HCT116 (cell line): ENCODE measurements around the gene USP10. TPM values are rescaled to one million over a fixed set of nuclear protein-coding genes. Genes with fewer than 3 reads are reported as not detected.

Experiments used
- ATAC-seq: fragments of 200-7000 bp; cut with Tn5 transposase; 2 replicates; pipeline ENCODE4 v1.9.1; 2020; ENCODE audit warnings: mild to moderate bottlenecking, moderate library complexity
- BruUV-seq: library from RNA; stranded (reverse); fragments of 400-500 nt; replicated peaks from 2 replicates; lab custom pipeline; 2021; lab: Mats Ljungman, UMichigan
- CTCF ChIA-PET: fragments of 300-600 bp; sonication (Branson Sonifier 250); formaldehyde crosslinking; loops from one replicate; lab custom pipeline; 2021; ENCODE audit warnings: antibody characterized with exemption; lab: Charles Lee
- POLR2A ChIA-PET: fragments of 300-600, 350-600 bp; sonication (Branson Sonifier 250); formaldehyde crosslinking; loops from one replicate; lab custom pipeline; 2021; ENCODE audit warnings: antibody characterized with exemption; lab: Charles Lee
- RAD21 ChIA-PET, 2 experiments: fragments of 300-600 bp; sonication (Branson Sonifier 250); formaldehyde crosslinking; loops; one replicate each; lab custom pipeline; 2023; ENCODE audit warnings: low total read pairs in 2 of 2; ENCODE audit not compliant: uncharacterized antibody in 2 of 2, unreplicated experiment in 2 of 2, low non-redundant PET in 1 of 2; lab: Charles Lee
- DNase-seq: peaks from one replicate; pipeline ENCODE4 v3.0.0-alpha.2; 2010; ENCODE audit warnings: low read depth, low spot score
- H2AFZ ChIP-seq: fragments of 200-600 bp; shearing (Covaris generic), sonication (generic); 2 replicates; pipeline ENCODE4 v1.6.1; 2017; ENCODE audit warnings: low read depth, mixed run types, mixed read lengths, antibody characterized with exemption, low read length; ENCODE audit not compliant: poor library complexity, severe bottlenecking
- H3K27ac ChIP-seq: 2 replicates; pipeline ENCODE4 v1.5.1; 2012; ENCODE audit warnings: low read depth, low read length
- H3K27me3 ChIP-seq: fragments of 200-600 bp; sonication (generic); 2 replicates; pipeline ENCODE4 v1.6.1; 2016; ENCODE audit warnings: mixed run types, low read length, mixed read lengths; ENCODE audit not compliant: insufficient read depth
- H3K36me3 ChIP-seq, 2 experiments: fragments of 200-500 bp in 1 of 2; fragments of 200-600 bp in 1 of 2; sonication (Bioruptor generic) in 1 of 2; sonication (generic) in 1 of 2; 2 replicates each; pipeline versions ENCODE4 v1.5.1 to v1.6.1; 2014 to 2016; ENCODE audit warnings: low read length in 2 of 2, inconsistent platforms in 1 of 2, mixed read lengths in 1 of 2, mixed run types in 1 of 2; ENCODE audit not compliant: insufficient read depth in 2 of 2, control insufficient read depth in 1 of 2
- H3K4me1 ChIP-seq, 2 experiments: fragments of 200-600 bp in 1 of 2; sonication (generic) in 1 of 2; 2 replicates each; pipeline versions ENCODE4 v1.5.1 to v1.6.1; 2012 to 2017; ENCODE audit warnings: low read length in 2 of 2, inconsistent platforms in 1 of 2, mild to moderate bottlenecking in 1 of 2, mixed read lengths in 1 of 2, mixed run types in 1 of 2, moderate library complexity in 1 of 2; ENCODE audit not compliant: insufficient read depth in 2 of 2, control insufficient read depth in 1 of 2
- H3K4me2 ChIP-seq: fragments of 200-600 bp; sonication (generic); 2 replicates; pipeline ENCODE4 v1.6.1; 2017; ENCODE audit warnings: mixed run types, low read length, mixed read lengths
- H3K4me3 ChIP-seq, 2 experiments: fragments of 200-600 bp in 1 of 2; sonication (generic) in 1 of 2; replicated peaks in 1 of 2; 2 replicates each; pipeline ENCODE4 v1.5.1; 2011 to 2016; ENCODE audit warnings: low read length in 2 of 2, control low read depth in 1 of 2, low read depth in 1 of 2, mild to moderate bottlenecking in 1 of 2, mixed read lengths in 1 of 2, mixed run types in 1 of 2
- H3K79me2 ChIP-seq: fragments of 200-600 bp; sonication (generic); 2 replicates; pipeline ENCODE4 v1.6.1; 2017; ENCODE audit warnings: mild to moderate bottlenecking, mixed run types, low read length, moderate library complexity, mixed read lengths; ENCODE audit not compliant: insufficient read depth
- H3K9ac ChIP-seq: fragments of 200-600 bp; sonication (generic); 2 replicates; pipeline ENCODE4 v1.6.1; 2016; ENCODE audit warnings: low read length, mixed read lengths
- H3K9me2 ChIP-seq: fragments of 200-600 bp; sonication (generic), shearing (Covaris generic); 2 replicates; pipeline ENCODE4 v1.6.1; 2017; ENCODE audit warnings: mixed run types, mild to moderate bottlenecking, moderate library complexity; ENCODE audit not compliant: insufficient read depth
- H3K9me3 ChIP-seq, 2 experiments: fragments of 200-500 bp in 1 of 2; fragments of 200-600 bp in 1 of 2; sonication (Bioruptor generic) in 1 of 2; sonication (generic) in 1 of 2; 2 replicates each; pipeline ENCODE4 v1.6.1; 2014 to 2017; ENCODE audit warnings: low read length in 2 of 2, mixed read lengths in 2 of 2, inconsistent platforms in 1 of 2, low read depth in 1 of 2, mild to moderate bottlenecking in 1 of 2, mixed run types in 1 of 2, moderate library complexity in 1 of 2; ENCODE audit not compliant: control insufficient read depth in 1 of 2, insufficient read depth in 1 of 2
- H4K20me1 ChIP-seq: fragments of 200-600 bp; sonication (generic), shearing (Covaris generic); 2 replicates; pipeline ENCODE4 v1.6.1; 2017; ENCODE audit warnings: mixed run types, mild to moderate bottlenecking, moderate library complexity; ENCODE audit not compliant: insufficient read depth
- ATF3 ChIP-seq: IDR thresholded peaks from 2 replicates; pipeline ENCODE4 v1.6.1; 2012
- CBX3 ChIP-seq: IDR thresholded peaks from 2 replicates; pipeline ENCODE4 v1.6.1; 2012; ENCODE audit warnings: low read depth
- CEBPB ChIP-seq: IDR thresholded peaks from 2 replicates; pipeline ENCODE4 v1.6.1; 2012; ENCODE audit warnings: low read depth
- EGR1 ChIP-seq: IDR thresholded peaks from 2 replicates; pipeline ENCODE4 v1.6.1; 2012; ENCODE audit warnings: low read depth
- ELF1 ChIP-seq: IDR thresholded peaks from 2 replicates; pipeline ENCODE4 v1.6.1; 2012; ENCODE audit warnings: low read depth, borderline replicate concordance
- EZH2 ChIP-seq: fragments of 200-600 bp; sonication (generic); IDR thresholded peaks from 2 replicates; pipeline ENCODE4 v1.6.1; 2017; ENCODE audit warnings: antibody characterized with exemption, mixed run types
- EZH2phosphoT487 ChIP-seq: fragments of 200-600 bp; IDR thresholded peaks from 2 replicates; pipeline ENCODE4 v1.6.1; 2018; ENCODE audit warnings: antibody characterized with exemption, borderline replicate concordance
- FOSL1 ChIP-seq: IDR thresholded peaks from 2 replicates; pipeline ENCODE4 v1.6.1; 2012; ENCODE audit warnings: low read depth
- MAX ChIP-seq: IDR thresholded peaks from 2 replicates; pipeline ENCODE4 v1.6.1; 2012
- POLR2A ChIP-seq: IDR thresholded peaks from 2 replicates; pipeline ENCODE4 v1.7.0; 2011; ENCODE audit warnings: borderline replicate concordance; ENCODE audit not compliant: insufficient read depth, insufficient read length; ENCODE audit errors: extremely low read depth
- POLR2AphosphoS5 ChIP-seq: IDR thresholded peaks from 2 replicates; pipeline ENCODE4 v1.6.1; 2011; ENCODE audit warnings: mild to moderate bottlenecking, low read depth, low read length, moderate library complexity
- RAD21 ChIP-seq: IDR thresholded peaks from 2 replicates; pipeline ENCODE4 v1.6.1; 2012; ENCODE audit warnings: low read depth, mild to moderate bottlenecking
- SIN3A ChIP-seq: IDR thresholded peaks from 2 replicates; pipeline ENCODE4 v1.6.1; 2012; ENCODE audit warnings: low read depth
- SRF ChIP-seq: IDR thresholded peaks from 2 replicates; pipeline ENCODE4 v1.6.1; 2012; ENCODE audit warnings: low read depth
- TCF7L2 ChIP-seq: IDR thresholded peaks from 2 replicates; pipeline ENCODE4 v1.7.0; 2011; ENCODE audit warnings: borderline replicate concordance, inconsistent platforms; ENCODE audit not compliant: insufficient read depth, insufficient read length; ENCODE audit errors: extremely low read depth
- YY1 ChIP-seq: IDR thresholded peaks from 2 replicates; pipeline ENCODE4 v1.6.1; 2011; ENCODE audit warnings: low read length, low read depth, moderate library complexity, mild to moderate bottlenecking; ENCODE audit not compliant: insufficient replicate concordance; ENCODE audit errors: extremely low read depth
- ZFX ChIP-seq: fragments of 450-650 bp; IDR thresholded peaks from 2 replicates; pipeline ENCODE4 v1.6.1; 2017
- ZNF274 ChIP-seq: fragments of 200-500 bp; sonication (Bioruptor generic); IDR thresholded peaks from 2 replicates; pipeline ENCODE4 v1.6.1; 2014; ENCODE audit warnings: mild to moderate bottlenecking, low read depth, low read length, inconsistent platforms
- intact Hi-C: fragments of 100-400 bp; cut with micrococcal nuclease; formaldehyde crosslinking; loops from 2 replicates; pipeline ENCODE4 v1.10.0; 2022
- total RNA-seq: library from RNA; stranded (reverse); gene quantifications from one replicate; pipeline ENCODE4 v1.2.1, GENCODE V29; 2021; ENCODE audit not compliant: unreplicated experiment
- TF ChIP-seq, protein P1 (sequence below): IDR thresholded peaks from 2 replicates; pipeline ENCODE4 v1.6.1; 2011; ENCODE audit warnings: mild to moderate bottlenecking, low read length, moderate library complexity; ENCODE audit not compliant: insufficient replicate concordance; ENCODE audit errors: extremely low read depth
- TF ChIP-seq, protein P2 (sequence below): IDR thresholded peaks from 2 replicates; pipeline ENCODE4 v1.6.1; 2012; ENCODE audit warnings: low read depth

Gene USP10
- total RNA-seq, 1 experiment from 2014 or later = 175 TPM

- Histone ChIP-seq H3K36me3 (no peaks in the 10 kb centered on the region), H3K4me2 (no peak overlapping the region), H4K20me1 (no peaks in the 10 kb centered on the region), H3K79me2 (no peaks in the 10 kb centered on the region), H2AFZ (no peak overlapping the region), H3K4me3 (no peak overlapping the region), H3K9me2 (no peaks in the 10 kb centered on the region), H3K4me1 (peaks cover 0 to 6% of the 10 kb centered on the region in 2 experiments; a peak in 1 of 4 replicates), H3K9ac (no peak overlapping the region), H3K27ac (no peak overlapping the region), H3K9me3 (no peaks in the 10 kb centered on the region), H3K27me3 (no peaks in the 10 kb centered on the region)
- intact Hi-C loops = no loop called here
- DNase-seq (no peak), ATAC-seq (no peak)
- RAD21 ChIA-PET = no interaction called here
- POLR2A ChIA-PET = no interaction called here
- TF ChIP-seq CBX3 = no peak
- no peak for TF ChIP-seq RAD21
- no peak for TF ChIP-seq SIN3A
- TF ChIP-seq FOSL1 = no peak
- TF ChIP-seq, protein P1, sequence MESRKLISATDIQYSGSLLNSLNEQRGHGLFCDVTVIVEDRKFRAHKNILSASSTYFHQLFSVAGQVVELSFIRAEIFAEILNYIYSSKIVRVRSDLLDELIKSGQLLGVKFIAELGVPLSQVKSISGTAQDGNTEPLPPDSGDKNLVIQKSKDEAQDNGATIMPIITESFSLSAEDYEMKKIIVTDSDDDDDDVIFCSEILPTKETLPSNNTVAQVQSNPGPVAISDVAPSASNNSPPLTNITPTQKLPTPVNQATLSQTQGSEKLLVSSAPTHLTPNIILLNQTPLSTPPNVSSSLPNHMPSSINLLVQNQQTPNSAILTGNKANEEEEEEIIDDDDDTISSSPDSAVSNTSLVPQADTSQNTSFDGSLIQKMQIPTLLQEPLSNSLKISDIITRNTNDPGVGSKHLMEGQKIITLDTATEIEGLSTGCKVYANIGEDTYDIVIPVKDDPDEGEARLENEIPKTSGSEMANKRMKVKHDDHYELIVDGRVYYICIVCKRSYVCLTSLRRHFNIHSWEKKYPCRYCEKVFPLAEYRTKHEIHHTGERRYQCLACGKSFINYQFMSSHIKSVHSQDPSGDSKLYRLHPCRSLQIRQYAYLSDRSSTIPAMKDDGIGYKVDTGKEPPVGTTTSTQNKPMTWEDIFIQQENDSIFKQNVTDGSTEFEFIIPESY = no peak
- TF ChIP-seq YY1 = no peak
- TF ChIP-seq EZH2 = no peak
- no peak for TF ChIP-seq POLR2A
- no peak for TF ChIP-seq TCF7L2
- TF ChIP-seq CEBPB = no peak
- TF ChIP-seq SRF = no peak
- TF ChIP-seq, protein P2, sequence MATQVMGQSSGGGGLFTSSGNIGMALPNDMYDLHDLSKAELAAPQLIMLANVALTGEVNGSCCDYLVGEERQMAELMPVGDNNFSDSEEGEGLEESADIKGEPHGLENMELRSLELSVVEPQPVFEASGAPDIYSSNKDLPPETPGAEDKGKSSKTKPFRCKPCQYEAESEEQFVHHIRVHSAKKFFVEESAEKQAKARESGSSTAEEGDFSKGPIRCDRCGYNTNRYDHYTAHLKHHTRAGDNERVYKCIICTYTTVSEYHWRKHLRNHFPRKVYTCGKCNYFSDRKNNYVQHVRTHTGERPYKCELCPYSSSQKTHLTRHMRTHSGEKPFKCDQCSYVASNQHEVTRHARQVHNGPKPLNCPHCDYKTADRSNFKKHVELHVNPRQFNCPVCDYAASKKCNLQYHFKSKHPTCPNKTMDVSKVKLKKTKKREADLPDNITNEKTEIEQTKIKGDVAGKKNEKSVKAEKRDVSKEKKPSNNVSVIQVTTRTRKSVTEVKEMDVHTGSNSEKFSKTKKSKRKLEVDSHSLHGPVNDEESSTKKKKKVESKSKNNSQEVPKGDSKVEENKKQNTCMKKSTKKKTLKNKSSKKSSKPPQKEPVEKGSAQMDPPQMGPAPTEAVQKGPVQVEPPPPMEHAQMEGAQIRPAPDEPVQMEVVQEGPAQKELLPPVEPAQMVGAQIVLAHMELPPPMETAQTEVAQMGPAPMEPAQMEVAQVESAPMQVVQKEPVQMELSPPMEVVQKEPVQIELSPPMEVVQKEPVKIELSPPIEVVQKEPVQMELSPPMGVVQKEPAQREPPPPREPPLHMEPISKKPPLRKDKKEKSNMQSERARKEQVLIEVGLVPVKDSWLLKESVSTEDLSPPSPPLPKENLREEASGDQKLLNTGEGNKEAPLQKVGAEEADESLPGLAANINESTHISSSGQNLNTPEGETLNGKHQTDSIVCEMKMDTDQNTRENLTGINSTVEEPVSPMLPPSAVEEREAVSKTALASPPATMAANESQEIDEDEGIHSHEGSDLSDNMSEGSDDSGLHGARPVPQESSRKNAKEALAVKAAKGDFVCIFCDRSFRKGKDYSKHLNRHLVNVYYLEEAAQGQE = no peak
- TF ChIP-seq ATF3 = no peak
- no peak for TF ChIP-seq ZFX
- TF ChIP-seq POLR2AphosphoS5 = no peak
- no peak for TF ChIP-seq MAX
- no peak for TF ChIP-seq EGR1
- TF ChIP-seq ZNF274 = no peak
- no peak for TF ChIP-seq ELF1
- no peak for TF ChIP-seq EZH2phosphoT487
- BruUV-seq = no TSS peak
- CTCF ChIA-PET = no interaction called here
Measured at GRCh38 chr16:84827897-84828296, 128.1 kb downstream of the USP10 start.
